GM19467 (cell line): ENCODE results near the gene MFNG.
"Not testable (repeated sequence)": the region's sequence is repeated elsewhere in the genome, so short reads cannot be mapped to it uniquely, and the experiment has no call there.

ENCODE experiments used
- ATAC-seq: cut with Tn5 transposase; IDR thresholded peaks from one replicate; pipeline ENCODE4 v1.9.1; 2021; ENCODE audit warnings: mild to moderate bottlenecking, moderate library complexity; ENCODE audit not compliant: unreplicated experiment

MFNG gene

DNA sequence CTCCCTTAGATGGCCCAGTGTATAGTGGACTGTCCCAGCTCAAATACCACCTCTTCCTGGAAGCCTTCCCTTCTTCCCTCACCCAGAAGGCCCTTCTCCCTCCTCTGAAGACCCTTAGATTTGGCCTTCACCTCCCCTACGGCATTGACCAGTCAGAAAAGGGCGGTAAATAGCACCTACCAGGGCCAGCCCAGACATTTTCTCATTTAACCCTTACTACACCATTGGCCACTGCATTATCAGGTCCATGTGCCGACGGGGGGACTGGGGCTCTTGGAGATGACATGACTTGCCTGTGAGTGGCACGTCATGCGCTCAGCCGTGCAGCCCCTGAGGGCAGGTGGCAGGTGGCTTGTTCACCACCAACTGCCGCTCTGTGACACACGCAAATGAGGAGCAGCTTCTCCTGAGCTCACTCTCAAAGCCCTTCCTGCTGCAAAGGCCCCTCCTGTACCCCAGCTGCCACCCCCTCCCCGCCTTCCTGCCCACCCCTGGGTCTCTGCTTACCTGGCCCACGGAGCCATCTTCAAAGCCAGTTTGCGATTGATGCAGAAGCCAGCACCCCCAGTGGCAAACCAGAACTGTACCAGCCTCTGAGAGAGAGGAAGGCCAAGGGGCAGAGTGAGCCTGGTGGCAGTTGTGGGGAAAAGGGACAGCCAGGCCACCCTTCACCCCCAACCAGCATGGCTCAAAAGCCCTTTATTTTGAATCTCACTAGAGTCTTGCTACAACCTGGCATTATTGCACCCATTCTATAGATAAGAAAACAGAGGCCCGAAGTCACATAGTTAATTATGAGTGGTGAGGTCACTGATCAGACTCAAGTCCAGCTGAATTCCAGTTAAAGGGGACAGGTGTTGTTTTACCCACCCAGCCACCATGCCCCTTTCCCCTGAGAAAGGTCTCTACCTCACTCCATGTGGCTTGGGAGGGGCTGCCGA is 9.5 kb downstream of the MFNG start:
- ATAC-seq: no peak

DNA sequence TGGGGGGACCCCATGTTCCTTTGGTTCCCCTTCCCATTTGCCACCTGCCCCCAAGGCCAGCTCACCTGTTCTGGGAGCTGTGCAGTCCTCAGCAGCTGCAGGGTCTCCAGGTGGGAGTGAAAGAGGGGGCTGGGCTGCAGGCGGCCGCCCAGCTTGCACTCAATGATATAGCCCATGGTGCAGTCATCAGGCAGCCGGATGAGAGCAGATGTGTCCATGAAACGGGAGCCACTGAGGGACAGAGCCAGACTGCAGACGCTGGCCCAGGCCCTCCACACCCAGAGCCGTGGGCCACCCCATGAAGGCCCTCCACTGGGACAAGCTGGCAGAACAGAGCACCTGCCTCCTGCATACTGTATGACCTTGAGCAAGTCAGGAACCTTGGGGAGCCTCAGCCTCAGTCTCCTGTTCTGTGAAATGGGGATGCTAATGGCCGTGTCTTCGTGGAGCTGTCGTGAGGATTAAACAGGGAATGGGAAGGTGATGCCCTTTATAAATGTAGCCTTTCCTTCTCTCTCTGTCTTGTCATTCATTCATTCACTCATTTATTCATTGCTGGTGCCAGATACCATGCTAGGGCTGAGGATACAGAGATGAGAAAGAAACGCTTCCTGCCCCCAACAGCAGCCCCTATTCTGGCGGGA is 11.6 kb downstream of the MFNG start:
- no peak for ATAC-seq

DNA sequence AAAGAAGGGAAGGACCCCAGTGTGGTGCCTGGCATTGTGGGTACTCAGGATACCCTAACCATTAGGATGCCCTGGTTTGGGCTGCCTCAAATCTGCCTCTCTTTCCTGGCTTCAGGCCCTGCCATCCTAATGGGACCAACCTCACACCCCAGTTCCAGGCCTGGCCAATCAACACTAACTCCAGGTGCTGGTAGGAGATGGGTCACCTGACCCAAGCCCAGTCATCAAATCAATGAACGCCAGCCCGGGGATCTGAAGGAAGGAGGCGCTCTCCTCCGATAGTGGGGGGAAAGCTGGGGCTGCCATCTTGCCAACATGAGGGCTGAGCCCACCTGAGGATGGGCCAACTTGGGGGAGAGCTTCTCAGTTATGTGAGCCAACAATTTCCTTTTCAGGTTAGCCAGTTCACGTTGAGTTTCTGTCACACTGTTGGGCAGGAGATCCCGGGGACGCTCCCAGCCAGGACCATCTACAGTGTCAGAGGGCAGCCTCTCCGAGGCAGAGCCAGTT is 12.7 kb downstream of the MFNG start:
- no peak for ATAC-seq

DNA sequence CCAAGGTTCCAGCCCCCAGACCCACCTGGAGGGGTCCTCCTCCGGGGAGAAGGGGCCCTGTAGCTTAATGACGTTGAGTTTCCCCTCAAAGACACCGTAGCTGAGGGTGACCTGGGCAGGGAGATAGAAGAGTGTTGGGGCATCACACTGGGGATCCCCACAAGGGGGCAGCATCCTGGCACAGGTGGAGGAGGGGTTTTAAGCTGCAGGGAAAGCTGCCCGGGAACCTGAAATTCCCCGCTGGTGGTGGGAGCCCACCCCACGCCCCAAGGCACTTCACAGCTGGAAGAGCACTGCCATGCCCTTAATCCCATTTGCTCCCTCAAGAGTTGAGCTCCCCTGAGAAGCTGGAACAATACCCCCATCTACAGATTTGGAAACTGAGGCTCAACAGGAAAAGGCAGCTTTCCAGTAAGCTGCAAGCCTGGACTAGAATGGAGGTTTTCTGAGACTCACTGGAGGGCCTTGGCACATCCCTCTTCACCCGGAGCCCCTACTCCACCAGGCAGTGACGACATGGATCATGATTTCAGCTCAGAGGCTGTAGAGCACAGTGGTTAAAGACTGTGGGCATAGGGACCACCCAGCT is 13.7 kb downstream of the MFNG start:
- no peak for ATAC-seq

DNA sequence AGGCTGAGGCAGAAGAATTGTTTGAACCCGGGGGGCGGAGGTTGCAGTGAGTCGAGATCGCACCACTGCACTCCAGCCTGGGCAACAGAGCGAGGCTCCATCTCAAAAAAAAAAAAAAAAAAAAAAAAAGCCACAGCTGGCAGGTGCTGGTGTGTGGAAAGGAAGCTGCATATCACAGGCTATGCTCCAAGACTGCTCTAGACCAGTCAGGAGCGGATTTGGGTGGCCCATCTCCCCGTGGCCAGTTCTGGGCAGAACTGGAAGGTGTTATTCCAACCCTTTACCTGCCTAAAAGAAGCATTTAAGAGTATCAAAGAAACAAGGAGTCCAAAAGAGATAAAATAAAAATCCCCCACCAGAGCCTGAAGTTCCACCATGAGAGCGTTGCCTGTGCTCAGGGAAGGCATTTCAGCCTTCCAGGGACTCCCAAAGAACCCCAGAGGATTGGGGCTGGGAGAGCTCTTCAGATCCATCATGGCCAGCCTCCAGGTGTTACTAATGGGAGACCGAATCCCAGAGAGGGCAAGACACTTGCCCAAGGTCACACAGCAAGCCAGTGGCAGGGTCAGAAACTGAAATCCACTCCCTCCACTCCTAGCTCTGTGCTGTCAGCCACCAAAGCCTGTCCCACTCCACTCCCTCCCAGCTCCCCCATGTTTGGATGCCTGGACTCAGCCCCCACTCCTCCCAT is 14.3 kb downstream of the MFNG start:
- ATAC-seq: no peak

DNA sequence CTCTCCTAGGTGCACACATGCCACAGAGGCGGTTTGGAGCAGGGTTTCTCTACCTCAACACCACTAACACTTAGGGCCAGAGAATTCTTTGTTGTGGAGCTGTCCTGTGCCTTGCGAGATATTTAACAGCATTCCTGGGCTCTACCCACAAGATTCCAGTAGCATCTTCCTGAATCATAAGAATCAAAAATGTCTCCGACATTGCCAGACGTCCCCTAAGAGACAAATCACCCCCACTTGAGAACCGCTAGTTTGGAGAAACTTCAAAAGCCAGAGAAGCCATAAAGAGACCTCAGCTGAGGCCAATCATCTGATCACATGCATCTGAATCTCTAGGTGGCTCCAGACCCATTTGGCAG is 16.1 kb downstream of the MFNG start:
- no peak for ATAC-seq

DNA sequence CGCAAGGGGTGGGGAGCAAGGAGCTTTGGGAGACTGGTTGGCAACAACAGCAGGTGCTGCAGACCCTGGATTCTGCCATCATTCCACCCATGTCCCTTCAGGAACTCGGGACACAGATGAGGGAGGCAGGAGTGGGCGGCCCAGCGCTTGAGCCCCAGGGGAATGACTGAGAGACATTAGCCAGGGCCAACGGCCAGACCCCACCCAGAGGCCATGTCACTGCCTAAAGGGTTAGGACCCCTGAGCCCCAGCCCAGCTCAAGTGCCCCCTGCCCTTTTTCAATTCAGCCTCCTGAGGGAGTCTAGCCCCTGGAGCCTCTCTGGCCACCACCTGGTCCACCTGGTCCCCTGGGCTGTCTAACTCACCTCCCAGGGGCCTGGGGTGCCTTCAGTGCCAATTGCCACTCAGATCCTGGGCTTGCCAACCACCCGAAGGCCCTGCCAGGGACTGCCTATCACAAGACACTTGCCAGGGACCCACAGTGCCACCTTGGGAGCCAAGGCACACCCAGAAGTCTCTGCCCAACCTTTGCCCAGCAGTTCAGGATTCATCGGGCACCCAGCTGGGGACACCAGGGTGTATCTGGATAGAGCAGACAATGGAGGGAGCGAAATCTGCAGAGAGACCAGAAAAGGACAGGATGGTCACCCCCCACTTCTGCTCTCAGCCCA is 16.6 kb downstream of the MFNG start:
- no peak for ATAC-seq

DNA sequence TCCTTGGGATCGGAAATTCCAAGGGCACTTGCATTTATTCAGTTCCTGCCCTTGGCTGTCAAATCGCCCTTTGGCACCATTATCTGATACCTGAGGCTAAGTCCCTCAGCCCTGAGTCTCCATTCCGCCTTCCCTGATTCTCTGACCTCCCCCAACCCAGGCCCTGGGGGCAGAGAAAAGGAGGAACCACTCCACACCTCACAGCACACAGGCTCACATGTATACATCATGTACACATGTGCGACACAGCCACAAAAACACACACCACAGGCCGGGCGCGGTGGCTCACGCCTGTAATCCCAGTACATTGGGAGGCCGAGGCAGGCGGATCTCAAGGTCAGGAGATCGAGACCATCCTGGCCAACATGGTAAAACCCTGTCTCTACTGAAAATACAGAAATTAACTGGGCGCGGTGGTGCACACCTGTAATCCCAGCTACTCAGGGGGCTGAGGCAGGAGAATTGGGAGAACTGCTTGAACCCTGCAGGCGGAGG is 17.9 kb downstream of the MFNG start:
- not testable (repeated sequence) for ATAC-seq

DNA sequence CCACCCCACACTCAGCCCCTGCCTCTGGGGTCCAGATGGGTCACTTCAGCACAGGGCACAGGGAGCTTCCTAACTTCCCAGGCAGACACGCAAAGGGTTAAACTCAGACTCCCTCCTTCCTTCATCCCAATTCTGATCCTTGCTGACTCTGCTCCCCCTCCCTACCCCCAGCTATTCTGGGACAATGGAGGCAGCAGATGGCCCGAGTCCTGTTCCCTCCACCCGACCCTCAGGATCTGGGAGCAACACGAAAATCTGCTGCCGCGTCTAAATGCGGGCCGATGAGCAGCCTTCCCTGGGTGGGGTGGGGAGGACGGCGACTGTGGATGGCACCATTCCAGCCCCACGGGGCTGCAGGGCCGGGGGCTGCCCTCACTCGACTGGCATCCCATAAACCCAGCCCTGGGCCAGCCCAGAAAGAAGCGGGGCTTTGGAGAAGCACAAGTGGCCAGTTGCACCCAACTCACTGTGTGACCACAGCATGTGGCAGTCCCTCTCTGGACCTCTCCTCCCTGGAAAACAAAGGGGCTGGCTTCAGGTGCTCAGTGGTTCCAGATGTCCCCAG is 18.7 kb downstream of the MFNG start:
- no peak for ATAC-seq

DNA sequence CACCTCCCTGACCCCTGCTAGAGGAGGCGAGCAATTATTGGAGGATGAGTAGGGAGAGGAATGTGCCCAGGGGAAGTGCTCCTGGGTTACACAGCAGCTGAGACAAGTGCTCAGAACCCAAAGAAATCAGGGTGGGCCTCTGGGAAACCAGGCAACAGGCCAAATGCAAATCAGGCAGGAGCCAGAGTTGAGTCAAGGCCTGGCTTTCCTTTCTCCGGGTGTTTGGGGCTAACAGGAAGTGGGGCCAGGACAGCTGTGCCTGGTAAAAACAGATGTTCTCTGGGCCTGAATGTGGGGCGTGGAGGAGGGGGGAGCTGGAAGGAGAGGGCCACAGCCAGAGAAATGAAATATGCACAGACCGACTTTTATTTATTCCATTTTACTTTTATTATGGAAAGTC is 22.0 kb downstream of the MFNG start:
- ATAC-seq: no peak

DNA sequence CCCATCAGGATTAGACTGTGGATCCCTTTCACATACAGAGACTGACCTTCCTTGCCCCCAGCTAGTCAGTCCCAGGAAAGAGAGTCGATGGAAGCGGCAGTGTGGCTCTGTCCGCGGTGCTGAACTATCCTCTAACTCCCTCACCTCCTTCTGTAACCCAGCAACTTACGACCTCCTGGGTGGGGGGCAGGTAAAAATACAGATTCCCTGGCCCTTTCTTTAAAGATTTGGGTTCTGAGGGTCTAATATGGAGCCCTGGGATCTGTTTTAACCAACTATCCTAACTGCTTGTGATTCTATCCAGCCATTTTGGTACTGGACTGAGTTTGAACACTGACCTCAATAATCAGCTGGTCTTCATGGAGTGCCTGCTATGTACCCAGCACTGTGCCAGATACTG is 23.2 kb downstream of the MFNG start:
- no peak for ATAC-seq

DNA sequence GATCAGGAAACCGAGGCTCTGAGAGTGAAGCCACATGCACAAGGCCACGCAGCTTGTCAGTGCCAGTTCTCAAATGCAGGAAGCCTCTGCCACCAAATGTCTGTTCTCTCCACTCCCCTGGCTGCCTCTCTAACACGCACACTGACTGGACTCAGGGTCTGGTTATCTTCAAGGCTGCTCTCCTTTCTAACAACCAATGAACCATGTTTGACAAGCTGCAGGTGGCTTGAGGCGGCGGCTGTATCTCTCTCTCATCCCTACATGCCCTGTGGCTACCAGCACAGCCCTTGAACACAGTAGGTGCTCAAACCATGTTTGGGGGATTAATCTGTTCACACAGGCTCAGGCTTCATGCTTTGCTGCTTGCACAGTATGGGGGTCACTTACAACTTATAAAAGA is 23.7 kb downstream of the MFNG start:
- ATAC-seq: no peak

DNA sequence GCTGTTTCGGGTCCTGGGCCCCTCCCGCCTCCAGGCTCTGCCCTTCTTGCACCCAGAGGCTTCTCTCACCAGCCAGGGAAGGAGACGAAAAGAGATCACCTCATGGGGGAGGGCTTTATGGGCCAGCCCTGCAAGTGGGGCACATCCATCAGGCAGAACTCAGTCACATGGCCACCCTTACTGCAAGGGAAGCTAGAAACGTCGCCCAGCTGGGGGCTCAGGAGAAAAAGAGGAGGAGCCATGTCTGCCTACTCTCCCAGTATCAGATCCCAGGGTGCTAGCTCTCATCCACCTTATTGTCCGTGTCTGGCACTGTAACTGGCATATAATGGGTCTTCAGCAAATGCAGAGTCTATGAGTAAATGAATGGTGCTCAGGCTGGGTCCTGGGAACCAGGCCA is 24.2 kb downstream of the MFNG start:
- ATAC-seq: no peak

DNA sequence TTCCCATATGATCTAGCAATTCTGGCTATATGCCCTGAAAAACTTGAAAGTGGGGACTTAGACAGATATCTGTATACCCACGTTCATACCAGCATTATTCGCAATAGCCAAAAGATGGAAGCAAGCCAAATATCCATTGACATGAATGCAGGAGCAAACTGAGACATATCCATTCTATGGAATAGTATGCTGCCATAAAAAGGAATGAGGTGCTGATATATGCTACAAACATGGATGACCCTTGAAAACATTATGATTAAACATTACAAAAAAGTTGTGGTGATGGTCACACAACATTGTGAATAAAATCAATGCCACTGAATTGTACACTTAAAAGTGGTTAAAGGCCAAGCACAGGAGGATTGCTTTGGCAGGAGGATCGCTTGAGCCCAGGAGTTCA is 25.5 kb downstream of the MFNG start:
- no peak for ATAC-seq

DNA sequence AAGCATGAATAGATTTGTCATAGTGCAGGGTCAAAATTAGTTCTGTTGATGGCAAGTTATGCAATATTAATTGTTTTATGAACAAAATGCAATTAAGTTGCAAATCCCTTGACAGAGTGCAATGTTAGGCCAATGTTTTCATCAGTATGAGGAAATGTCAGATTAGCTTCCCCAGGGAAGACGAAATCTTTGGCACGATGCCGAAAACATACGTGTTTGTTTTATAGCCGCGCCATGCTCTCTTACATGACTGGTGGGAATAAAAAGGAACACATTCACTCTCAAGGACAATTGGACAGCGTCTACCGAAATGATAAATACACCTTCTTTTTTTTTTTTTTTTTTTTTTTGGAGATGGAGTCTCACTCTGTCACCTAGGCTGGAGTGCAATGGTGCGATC is 27.0 kb downstream of the MFNG start:
- no peak for ATAC-seq

DNA sequence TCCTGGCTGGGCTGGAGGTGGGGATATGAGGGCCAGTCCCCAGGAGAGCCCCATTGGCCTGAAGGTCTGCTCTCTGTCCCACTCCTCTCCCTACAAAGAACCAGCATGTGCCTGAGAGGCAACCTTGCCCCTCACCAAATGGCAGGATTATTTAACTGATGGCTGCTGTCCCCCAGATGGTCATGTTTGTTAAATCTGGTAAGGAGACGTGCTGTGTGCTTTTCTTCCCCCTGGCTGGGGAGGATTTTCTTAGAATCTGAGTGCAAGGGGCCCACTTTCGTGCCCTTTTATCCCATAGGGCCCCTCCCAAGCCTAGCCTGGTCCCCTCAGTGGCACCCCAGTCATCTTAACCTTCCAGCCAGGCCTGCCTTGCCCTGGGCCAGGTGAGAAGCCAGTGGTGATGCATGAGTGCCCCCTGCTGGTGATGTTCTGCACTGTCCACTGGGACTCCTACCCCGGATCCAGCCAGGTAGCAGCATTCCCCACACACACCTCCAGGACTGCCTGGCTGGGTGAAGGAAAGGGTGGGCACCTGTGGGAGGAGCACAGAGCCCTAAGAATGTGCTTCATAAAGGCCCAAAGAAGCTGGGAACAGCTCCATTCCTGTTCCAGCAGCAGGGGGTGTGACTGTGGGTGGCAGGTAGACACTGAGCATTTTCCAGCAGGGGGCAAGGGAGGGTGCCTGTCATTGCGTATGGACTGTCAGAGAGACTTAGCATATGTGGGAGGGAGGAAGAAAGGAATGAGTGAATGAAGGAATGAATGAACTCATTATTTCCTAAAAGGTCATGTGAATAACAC is 28.9 kb downstream of the MFNG start:
- ATAC-seq: no peak

DNA sequence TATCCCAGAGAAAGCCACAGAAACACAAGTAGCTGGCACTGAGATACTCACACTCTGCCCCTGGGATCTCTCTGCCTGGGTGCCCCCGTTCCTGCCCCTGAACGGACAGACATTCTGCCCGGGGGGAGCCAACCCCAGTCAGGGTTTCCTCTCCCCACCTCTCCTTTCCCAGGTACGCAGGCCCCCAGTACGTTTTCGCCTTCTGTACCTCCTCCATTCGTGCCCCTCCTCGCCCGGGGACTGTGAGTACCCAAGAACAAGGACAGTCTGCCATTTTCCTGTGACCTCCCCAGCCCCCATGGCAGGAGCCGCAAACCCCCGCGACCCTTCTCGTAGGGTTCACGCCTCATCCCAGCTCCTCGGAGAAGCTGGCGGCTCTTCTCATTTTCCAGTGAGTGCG is 29.8 kb downstream of the MFNG start:
- ATAC-seq: no peak

DNA sequence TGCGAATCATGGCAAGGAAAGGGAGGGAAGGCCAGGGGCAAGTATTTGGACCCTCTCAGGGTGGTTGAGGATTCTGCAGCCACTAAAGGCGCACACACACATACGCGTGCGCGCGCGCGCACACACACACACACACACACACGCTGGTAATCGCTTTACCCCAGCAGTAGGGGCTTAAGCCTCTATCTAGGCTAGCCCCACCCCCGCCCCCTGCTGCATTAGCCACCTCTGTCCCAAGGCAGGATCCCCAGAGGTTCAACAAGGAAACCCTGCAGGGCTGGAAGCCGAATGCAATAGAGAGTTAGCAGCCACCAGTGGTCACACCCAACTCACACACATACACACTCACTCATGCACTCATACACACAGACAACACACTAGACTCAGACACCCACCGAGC is 30.3 kb downstream of the MFNG start:
- no peak for ATAC-seq

DNA sequence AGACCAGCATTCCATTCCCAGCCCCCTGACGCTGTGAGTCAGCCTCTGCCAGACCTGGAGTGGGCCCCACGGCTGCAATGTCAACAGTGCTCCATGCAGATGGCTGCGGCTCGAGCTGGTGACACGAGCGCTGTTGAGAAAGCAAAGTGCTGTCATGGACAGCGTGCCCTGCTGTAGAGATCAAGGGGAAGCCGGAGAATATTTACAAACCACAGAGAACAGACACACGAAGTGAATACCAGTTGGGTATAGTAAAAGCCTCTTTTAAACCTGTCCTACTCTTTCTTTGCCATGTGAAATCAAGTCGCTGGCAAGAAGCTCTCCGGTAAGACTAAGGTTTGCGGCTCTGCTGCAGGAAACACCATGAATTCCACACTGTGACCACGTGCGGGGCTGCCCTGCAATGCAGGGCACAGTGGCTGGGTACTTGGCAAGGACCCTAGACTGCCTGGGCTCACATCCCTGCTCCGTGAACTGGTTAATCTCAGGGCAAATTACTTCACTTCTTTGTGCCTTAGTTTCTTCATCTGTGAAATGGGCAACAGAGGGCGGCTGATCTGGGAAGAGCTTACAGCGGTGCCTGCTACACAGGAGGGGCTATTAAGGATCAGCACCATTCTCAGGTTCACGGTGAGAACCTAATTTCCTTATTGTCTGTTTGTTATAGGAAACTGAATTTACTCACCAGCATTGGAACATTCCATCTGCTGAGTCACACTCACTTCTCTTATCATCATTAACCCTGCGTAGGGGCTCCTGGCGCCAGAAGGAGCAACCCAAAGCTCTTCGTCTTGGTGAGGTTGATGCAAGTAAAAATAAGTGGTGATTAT is 31.1 kb downstream of the MFNG start:
- ATAC-seq: no peak
